Hypothalamus (tissue), 51 donors: ENCODE results near the gene SSUH2.

Source experiments
- DNase-seq, 51 donors: peaks; one replicate each; lab custom pipeline; 2025; lab: John Stamatoyannopoulos, UW

Gene SSUH2

DNA sequence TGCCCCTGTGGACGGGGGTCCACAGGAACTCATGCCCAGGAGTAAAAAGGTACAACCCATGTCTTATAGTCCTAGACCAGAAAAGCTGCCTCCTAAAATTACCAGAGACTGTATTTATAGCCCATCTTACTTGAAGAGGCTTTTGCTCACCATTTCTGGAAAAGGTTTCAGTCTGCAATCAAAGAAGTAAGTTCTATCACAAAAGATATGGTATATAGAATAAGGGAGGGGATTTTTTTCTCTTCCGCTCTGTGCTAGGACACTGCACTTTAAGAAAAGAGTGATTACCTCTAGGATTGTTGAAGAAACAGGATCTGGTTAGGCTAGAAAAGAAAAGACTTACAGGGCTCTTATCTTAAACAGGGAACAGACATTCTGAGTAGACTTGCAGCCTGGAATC is 2.6 kb downstream of the SSUH2 start:
- no peak for DNase-seq

- no peak for DNase-seq
Measured at GRCh38 chr3:8641472-8641871, 3.1 kb downstream of the SSUH2 start.

DNA sequence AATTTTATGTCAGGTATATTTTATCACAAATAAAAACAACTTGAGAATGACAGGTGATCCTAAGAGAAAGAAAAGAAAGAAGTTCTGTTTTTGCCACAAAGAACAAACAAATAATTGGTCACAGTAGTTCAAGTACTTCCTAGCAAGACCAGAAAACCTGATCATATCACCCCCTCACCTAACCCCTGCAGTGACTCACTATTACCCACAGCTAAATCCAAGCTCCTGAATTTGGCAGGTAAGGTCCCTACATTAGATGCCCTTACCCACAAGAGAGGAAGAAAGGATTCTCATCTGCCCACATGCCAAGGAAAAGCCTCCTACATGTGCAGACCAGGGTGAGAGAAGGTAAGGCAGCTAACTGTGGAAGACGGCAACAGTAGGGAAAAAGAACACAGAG is 4.4 kb downstream of the SSUH2 start:
- DNase-seq, result no peak

DNA sequence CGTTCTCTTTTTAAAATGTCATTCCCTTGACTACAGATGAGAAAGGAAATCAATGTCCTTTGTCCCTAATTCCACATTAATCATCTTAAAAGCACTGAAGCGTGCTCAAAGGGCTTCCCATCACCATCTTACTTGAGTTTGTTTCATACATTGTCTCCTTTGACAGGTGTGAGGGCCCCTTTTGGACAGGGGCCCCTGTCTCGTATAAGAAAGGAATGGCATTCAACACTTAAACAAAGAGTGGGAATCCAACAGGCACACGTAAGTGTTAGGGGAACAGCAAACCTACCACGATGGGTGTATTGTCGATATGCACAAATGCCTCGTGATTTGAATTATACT is 5.0 kb downstream of the SSUH2 start:
- no peak for DNase-seq

DNA sequence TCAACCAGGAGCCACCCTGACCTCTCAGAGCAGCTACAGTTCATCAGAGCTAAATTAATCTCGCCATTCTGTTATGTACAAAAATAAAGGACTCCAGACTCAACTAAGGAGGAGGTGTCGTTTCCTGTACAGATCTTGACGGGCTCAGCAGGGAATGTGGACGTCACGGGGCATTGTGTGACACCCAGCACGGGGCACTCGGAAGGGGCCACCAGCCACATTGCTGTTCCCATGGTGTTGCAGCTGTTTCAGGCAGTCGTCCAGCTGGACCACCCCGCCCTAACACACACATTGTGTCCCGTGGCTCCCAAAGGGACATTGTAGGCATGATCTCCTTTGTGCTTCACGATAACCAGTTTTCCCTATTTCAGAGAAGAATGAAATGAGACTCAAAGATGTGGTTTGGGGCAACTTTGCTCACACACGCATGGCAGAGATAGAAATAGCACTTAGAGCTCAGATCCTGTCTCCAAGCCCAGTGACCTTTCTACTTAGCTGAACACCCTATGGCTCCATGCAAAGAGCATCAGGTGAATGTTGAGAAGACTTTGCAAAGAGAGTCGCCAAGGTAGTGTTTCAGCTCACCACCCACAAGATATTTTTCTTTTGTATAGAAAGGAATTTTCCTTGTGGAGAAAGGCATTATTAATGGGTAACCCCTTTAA is 5.5 kb downstream of the SSUH2 start:
- no peak for DNase-seq

DNA sequence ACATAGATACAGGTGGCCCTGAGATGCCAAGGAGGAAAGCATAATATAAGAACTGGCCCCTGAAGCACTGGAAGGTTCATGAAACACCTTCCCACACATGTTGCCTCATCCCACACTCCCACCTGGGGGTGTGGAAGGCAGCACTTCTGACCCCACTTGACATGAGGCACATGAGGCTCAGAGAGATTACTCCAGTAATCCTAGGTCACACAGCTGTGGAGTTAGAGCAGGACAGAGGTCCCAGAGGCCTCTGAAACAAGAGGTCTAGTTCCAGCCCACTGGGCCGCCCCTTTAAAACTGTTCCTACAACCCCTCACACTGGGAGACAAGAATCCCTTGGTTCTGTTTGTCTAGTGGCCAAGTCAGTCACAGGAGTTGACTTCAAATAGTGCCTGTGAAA is 7.2 kb downstream of the SSUH2 start:
- no peak for DNase-seq

DNA sequence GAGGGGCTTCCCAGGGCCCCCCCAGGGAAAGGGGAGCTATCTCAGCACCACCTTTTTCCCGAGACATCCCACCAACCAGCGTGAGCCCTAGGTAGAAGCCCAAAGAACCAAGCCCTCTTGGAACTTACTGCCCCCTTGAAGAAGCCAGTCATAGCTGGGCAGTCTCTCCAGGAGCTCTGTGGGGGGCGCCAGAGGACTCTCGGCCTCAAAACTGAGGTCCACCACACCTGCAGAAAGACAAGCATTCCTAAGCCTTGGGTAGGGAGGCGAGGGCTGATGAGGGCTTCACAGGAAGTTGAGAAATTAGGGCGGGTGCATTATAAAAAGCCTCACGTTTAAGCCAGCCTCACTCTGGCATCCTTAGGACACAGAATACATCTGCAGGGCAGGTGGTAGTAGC is 9.0 kb downstream of the SSUH2 start:
- DNase-seq, result no peak

DNA sequence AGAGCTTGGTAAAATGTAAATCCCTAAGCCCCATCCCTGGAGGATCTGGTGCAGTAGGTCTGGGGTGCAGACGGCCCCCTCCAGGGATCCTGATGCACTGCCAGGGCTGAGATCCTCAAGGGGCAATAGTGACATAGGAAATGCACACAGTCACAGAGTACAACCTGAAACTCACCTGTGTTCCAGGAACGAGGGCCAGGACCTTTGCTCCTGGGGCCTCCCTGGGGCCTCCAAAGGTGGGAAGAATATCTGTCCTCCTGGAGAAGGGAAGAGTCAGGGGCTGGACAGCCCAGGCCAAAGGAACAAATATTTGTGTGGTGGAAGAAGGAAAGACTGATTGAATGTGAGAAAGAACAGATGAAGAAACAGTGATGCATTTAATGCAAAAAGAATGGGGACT is 9.5 kb downstream of the SSUH2 start:
- DNase-seq, result no peak

DNA sequence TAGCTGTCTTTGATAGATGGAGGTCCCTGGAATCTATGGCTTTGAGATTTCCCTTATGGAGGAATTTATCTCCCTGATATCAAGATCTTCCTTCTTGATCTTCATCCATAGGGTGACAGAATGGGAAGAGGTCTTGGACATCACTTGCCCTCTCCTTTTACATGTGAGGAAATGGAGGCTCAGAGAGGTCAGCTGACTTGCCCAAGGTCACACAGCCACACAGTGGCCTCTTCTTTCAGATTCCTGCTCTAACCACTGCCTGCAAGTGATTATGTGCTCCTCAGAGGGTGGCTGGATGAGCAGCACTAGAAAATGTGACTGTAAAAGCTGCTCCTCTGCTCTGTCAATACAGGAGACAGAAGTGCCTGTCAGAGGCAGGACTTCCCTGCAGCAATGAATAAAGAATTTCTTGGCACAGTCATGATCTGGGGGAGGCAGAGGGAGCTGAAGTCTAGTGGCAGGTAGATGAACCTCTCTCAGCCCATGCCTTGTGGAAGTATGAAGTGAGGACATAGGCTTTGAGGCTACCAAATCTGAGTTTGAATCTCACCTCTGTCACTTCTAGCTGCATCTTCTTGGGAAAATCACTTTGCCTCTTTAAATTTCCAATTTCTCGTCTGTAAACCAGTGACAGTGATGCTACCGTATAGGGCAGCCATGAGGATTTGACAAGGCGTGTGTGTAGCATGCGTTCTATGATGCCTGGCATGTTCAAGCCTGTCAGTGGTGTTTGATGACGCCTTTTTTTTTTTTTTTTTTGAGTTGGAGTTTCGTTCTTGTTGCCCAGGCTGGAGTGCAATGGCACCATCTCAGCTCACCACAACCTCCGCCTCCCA is 12.0 kb downstream of the SSUH2 start:
- no peak for DNase-seq

GRCh38 chr3:8631661-8632060 is 12.9 kb downstream of the SSUH2 start:
- no peak for DNase-seq

DNA sequence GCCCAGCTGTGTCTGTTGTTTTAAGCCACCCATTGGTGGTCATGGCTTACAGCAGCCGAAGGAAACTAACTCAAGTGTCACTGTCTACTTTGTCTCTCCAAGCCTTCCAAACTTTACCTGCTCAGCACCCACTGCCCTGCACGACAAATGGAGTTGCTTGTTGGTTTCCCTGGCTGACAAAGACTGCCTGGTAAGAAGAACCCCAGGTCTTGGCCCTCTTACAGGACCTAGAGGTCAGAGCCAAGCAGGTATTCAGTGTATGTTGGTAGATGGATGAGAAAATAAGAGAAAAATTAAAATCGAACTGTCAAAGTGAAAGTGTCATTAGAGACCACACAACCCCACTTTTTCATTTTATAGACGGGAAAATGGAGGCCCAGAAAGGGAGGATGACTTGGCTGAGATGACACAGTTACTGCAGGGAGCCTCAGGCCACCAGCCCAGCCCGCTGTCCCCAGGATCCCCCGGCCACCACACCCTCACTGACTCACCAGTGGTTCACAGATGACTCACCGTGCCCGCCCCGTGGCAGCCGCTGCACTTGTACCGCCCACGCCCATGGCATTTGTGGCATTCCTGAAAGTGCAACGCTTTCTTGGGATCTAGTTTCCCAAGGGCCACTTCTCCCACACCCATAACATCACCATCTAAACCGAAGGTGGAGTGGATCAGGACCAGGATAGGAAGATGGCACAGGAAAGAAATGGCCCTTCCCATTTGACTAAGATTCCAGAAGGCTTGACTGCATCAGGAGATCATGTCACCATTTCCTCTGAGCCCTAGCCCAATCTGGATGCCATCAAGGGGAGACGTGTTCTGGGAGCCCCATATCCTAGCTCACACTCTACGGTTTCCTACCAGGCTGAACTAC is 15.2 kb downstream of the SSUH2 start:
- peak in 4 of 51 donors; percentile 10 to 47 (median 24) for DNase-seq

DNA sequence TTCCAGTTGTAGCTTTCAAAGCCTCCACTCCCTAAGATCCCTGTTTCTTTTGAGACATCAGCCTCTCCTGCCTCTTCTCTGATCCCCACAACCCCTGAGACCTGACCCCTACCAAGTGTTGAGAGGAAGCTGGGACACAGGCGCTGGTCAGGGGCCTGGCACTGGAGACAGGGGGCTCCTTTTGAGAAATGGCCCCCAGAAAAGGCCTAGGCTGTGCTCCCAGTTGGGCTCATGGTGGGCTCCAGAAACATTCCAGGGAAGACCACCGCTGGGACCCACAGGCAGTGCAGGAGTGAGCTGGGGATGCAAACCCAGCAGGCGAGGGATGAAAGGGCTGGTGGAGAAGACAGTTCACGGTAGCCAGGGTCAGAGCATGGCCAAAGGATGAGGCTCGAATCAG is 16.6 kb downstream of the SSUH2 start:
- DNase-seq, result no peak

DNA sequence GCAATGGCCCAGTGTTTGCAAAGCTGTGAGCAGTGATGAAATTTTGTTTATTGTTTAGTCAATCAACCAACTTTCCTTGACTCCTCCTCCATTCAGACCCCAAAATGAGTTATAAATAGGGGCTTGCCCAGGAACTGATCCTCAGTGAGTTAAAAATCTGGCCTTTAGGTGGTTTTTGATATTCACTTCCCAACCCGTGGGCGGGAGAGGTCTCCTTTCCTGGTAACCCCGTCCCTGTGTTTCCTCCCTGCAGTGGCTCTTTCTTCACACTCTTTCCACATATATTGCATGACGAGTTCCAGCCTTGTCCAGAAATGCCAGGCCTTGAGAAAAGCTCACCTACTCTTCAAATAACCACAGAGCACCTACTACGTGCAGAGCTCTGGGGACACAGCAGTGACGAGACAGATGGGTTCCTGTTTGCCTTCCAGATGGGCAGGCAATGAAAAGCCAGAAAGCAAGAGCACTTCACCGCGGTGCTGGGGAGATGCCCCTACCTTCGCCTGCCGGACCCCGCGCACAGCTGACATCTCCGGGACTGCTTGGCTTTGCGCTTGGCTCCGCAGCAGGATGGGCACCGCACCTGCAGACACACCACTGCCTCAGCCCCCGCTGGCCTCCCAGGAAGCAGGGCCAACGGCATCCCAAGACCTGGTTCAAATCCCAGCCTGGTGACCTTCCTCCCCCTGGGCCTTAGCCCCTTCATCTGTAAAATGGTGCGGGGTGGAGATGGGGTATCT is 17.2 kb downstream of the SSUH2 start:
- DNase-seq, result no peak

DNA sequence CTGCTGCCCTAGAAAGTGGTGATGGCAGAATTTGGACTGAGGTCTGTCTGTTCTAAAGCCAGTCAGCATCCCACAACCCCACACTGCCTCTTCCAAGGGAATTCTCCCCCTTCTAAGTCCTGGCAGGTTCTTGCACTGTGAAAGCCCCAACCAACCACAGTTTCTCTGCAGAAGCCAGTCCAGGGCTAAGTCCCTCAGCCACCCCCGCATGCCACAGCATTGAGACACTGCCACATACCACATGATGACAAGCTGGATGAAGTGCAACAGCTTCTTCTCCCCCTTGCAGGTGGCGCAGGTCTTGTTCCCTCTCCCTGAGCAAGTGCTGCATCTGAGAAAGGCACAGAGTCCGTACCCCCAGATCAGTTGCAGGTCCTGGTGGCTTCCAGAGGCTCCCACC is 18.6 kb downstream of the SSUH2 start:
- DNase-seq, result no peak

- DNase-seq, result no peak
Measured at GRCh38 chr3:8624612-8625011, 20.0 kb downstream of the SSUH2 start.

GRCh38 chr3:8623741-8624140 is 20.9 kb downstream of the SSUH2 start:
- no peak for DNase-seq

- peak in 50 of 51 donors; percentile 3 to 81 (median 37) for DNase-seq
Measured at GRCh38 chr3:8622873-8623691, 21.5 kb downstream of the SSUH2 start.

- DNase-seq, result no peak
Measured at GRCh38 chr3:8621872-8622271, 22.7 kb downstream of the SSUH2 start.

DNA sequence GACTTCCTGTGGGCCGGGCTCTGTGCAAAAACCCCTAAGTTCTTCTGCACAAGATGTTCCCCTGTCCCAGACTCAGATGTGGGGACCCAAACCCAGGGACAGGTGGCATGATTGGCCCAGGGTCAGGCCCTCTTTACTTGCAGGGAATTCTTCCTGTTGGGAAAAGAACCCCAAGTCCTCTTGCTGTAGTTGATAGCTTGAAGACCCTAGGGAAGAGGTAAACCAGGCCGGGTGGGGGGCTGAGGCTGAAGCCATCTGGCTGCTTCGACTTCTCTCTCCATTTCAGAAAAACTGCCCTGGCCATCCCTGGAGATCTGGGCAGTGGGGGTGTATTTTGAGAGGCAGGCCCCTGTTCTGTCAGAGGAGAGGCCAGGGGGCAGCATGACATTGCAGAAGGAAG is 23.5 kb downstream of the SSUH2 start:
- DNase-seq, result no peak

GRCh38 chr3:8619548-8619947 is 25.1 kb downstream of the SSUH2 start:
- DNase-seq, result no peak
